Keratinocyte (primary cell): Measurements from ENCODE around the gene ITIH5. TPM values are rescaled to one million over a fixed set of nuclear protein-coding genes. Genes with fewer than 3 reads are reported as not detected.

ENCODE experiments used
- DNase-seq: peaks from one replicate; pipeline ENCODE4 v3.0.0-alpha.2; 2011; ENCODE audit warnings: low read depth, missing footprints, low spot score
- FAIRE-seq: peaks from 2 replicates; lab custom pipeline; 2011; peaks lifted over from hg19 to GRCh38; lab: Jason Lieb, UNC
- H2AFZ ChIP-seq: 2 replicates; pipeline ENCODE4 v1.6.0; 2012; ENCODE audit warnings: low read length, control low read depth, inconsistent platforms; ENCODE audit not compliant: control insufficient read depth
- H3K27ac ChIP-seq: 2 replicates; pipeline ENCODE4 v1.5.1; 2011; ENCODE audit warnings: low read length; ENCODE audit not compliant: control insufficient read depth, insufficient read depth
- H3K27me3 ChIP-seq: 3 replicates; pipeline ENCODE4 v1.6.0; 2011; ENCODE audit warnings: low read length; ENCODE audit not compliant: control insufficient read depth, insufficient read depth; ENCODE audit errors: extremely low read depth
- H3K36me3 ChIP-seq, 2 experiments: 2 replicates in 1 of 2; 3 replicates in 1 of 2; pipeline ENCODE4 v1.5.1; 2011; ENCODE audit warnings: low read length in 2 of 2, mild to moderate bottlenecking in 1 of 2; ENCODE audit not compliant: control insufficient read depth in 2 of 2, insufficient read depth in 2 of 2; ENCODE audit errors: extremely low read depth in 1 of 2
- H3K4me1 ChIP-seq: 3 replicates; pipeline ENCODE4 v1.5.1; 2011; ENCODE audit warnings: low read length; ENCODE audit not compliant: control insufficient read depth, insufficient read depth; ENCODE audit errors: extremely low read depth
- H3K4me2 ChIP-seq: 3 replicates; pipeline ENCODE4 v1.6.0; 2011; ENCODE audit warnings: low read depth, low read length; ENCODE audit not compliant: control insufficient read depth, insufficient read depth; ENCODE audit errors: extremely low read depth
- H3K4me3 ChIP-seq, 3 experiments: fragments of 200-600 bp in 1 of 3; sonication (generic) in 1 of 3; 2 replicates in 2 of 3; 3 replicates in 1 of 3; pipeline ENCODE4 v1.5.1; 2011 to 2016; ENCODE audit warnings: low read length in 3 of 3, mild to moderate bottlenecking in 3 of 3, control low read depth in 2 of 3, inconsistent platforms in 1 of 3, low read depth in 1 of 3, mixed read lengths in 1 of 3, mixed run types in 1 of 3, moderate library complexity in 1 of 3; ENCODE audit not compliant: control insufficient read depth in 2 of 3, insufficient read depth in 2 of 3; ENCODE audit errors: extremely low read depth in 1 of 3
- H3K79me2 ChIP-seq: 2 replicates; pipeline ENCODE4 v1.6.0; 2012; ENCODE audit warnings: low read length; ENCODE audit not compliant: control insufficient read depth, insufficient read depth
- H3K9ac ChIP-seq: 3 replicates; pipeline ENCODE4 v1.6.0; 2011; ENCODE audit warnings: low read length; ENCODE audit not compliant: control insufficient read depth, insufficient read depth; ENCODE audit errors: extremely low read depth
- H3K9me1 ChIP-seq: 3 replicates; pipeline ENCODE4 v1.6.0; 2011; ENCODE audit warnings: low read length; ENCODE audit not compliant: control insufficient read depth, insufficient read depth; ENCODE audit errors: extremely low read depth
- H3K9me3 ChIP-seq: 2 replicates; pipeline ENCODE4 v1.5.1; 2012; ENCODE audit warnings: low read depth, low read length; ENCODE audit not compliant: control insufficient read depth
- H4K20me1 ChIP-seq: 3 replicates; pipeline ENCODE4 v1.6.0; 2011; ENCODE audit warnings: low read length; ENCODE audit not compliant: control insufficient read depth, insufficient read depth; ENCODE audit errors: extremely low read depth
- EZH2 ChIP-seq: IDR thresholded peaks from one replicate; pipeline ENCODE4 v1.6.1; 2012; ENCODE audit warnings: inconsistent platforms, mild to moderate bottlenecking, low read length, moderate library complexity
- dilution Hi-C: fragments of 300-500 bp; cut with MboI; formaldehyde crosslinking; loops from one replicate; pipeline ENCODE4 v1.7.0; 2020; ENCODE audit warnings: low sequenced_read_pairs; ENCODE audit not compliant: extremely low pct_ligation_motif_present
- polyA plus RNA-seq, 5 experiments: library from polyadenylated mRNA; depleted of rRNA in 3 of 5; stranded (reverse) in 3 of 5; stranded (forward) in 1 of 5; unstranded in 1 of 5; fragments of >200 nt; gene quantifications; 1 replicate in 1 of 5; 2 replicates in 3 of 5; 3 replicates in 1 of 5; pipeline versions ENCODE4 v1.2.1 to v1.2.3, GENCODE V29; 2011 to 2012; ENCODE audit warnings: missing spikeins in 2 of 5, low read depth in 1 of 5, low replicate concordance in 1 of 5
- TF ChIP-seq, protein P1 (sequence below), 3 experiments: IDR thresholded peaks in 1 of 3; conservative IDR thresholded peaks in 1 of 3; optimal IDR thresholded peaks in 1 of 3; 2 replicates in 2 of 3; 3 replicates in 1 of 3; pipeline versions ENCODE3 to v1.5.1; 2011; ENCODE audit warnings: low read length in 3 of 3, mild to moderate bottlenecking in 3 of 3, moderate library complexity in 2 of 3, control low read depth in 1 of 3, inconsistent platforms in 1 of 3; ENCODE audit not compliant: insufficient read depth in 2 of 3; ENCODE audit errors: extremely low read depth in 1 of 3

Gene ITIH5
- polyA plus RNA-seq, 1 donor (not counting 4 experiments of a cell fraction or from before 2014, with no cell fraction given) = not detected

DNA sequence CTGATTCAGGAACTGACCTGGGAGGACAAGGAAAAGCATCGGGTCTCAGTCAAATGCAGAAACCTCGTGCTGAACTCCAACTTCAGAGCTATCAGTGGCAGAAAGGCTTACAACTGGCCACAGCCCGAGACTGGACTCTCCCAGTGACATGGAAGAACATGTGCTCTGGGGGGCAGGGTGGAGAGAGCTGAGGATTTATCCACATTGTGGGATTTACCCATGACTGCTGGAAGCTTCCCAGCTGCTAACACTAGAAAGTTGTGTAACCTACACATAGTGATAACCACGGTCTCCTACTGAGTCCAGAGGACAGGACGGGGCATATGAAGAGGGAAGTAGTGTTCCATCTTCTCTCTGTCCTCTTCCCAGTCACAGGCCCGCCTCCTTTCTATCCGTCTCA, 103.4 kb downstream of the ITIH5 start:
- no peak overlapping the region for H3K4me2 ChIP-seq
- H3K27ac ChIP-seq = no peak overlapping the region
- H3K9ac ChIP-seq = no peak overlapping the region
- H3K79me2 ChIP-seq = no peaks in the 10 kb centered on the region
- H3K27me3 ChIP-seq = peaks cover 12% of the 10 kb centered on the region
- FAIRE-seq (no peak), DNase-seq (no peak)
- H4K20me1 ChIP-seq = no peaks in the 10 kb centered on the region
- H3K4me3 ChIP-seq = no peak overlapping the region
- H3K9me3 ChIP-seq = no peaks in the 10 kb centered on the region
- TF ChIP-seq, protein P1, sequence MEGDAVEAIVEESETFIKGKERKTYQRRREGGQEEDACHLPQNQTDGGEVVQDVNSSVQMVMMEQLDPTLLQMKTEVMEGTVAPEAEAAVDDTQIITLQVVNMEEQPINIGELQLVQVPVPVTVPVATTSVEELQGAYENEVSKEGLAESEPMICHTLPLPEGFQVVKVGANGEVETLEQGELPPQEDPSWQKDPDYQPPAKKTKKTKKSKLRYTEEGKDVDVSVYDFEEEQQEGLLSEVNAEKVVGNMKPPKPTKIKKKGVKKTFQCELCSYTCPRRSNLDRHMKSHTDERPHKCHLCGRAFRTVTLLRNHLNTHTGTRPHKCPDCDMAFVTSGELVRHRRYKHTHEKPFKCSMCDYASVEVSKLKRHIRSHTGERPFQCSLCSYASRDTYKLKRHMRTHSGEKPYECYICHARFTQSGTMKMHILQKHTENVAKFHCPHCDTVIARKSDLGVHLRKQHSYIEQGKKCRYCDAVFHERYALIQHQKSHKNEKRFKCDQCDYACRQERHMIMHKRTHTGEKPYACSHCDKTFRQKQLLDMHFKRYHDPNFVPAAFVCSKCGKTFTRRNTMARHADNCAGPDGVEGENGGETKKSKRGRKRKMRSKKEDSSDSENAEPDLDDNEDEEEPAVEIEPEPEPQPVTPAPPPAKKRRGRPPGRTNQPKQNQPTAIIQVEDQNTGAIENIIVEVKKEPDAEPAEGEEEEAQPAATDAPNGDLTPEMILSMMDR (optimal IDR thresholded peaks at IDR 0.05 in 1 of 3, IDR thresholded peaks at IDR 0.05 in 1 of 3, conservative IDR thresholded peaks at IDR 0.05 in 1 of 3; ENCODE audit: extremely low read depth in 1 of 3, insufficient read depth in 2 of 3, low read length in 3 of 3) = no peak
- TF ChIP-seq EZH2 = no peak
- H3K9me1 ChIP-seq = no peaks in the 10 kb centered on the region
- H2AFZ ChIP-seq = no peak overlapping the region
- no peaks in the 10 kb centered on the region for H3K36me3 ChIP-seq
- no peaks in the 10 kb centered on the region for H3K4me1 ChIP-seq
- dilution Hi-C loops = no loop called here

DNA sequence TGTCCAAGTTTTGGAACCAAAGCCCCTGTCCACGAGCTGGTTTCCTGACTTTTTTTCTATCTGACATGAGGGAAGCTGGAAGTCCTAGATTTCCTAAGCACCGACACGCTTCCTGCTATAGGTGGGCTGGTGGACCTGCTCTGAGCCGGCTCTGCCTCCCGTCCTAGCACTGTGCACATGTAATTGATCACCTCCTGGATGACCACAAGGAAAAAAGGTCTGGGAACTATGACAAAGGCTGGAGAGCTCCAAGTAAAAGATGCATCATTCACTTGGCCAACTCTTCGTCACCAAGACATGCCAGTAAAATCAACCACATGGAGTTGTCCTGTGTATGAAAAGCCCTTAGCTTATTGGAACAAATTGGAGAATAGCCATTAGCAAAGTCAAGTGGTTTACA, 104.8 kb downstream of the ITIH5 start:
- Histone ChIP-seq H3K4me2 (no peak overlapping the region), H3K4me3 (no peak overlapping the region), H3K36me3 (no peaks in the 10 kb centered on the region), H2AFZ (no peak overlapping the region), H4K20me1 (no peaks in the 10 kb centered on the region), H3K4me1 (no peaks in the 10 kb centered on the region), H3K9me1 (no peaks in the 10 kb centered on the region), H3K79me2 (no peaks in the 10 kb centered on the region), H3K9me3 (no peaks in the 10 kb centered on the region), H3K27me3 (peaks cover 12% of the 10 kb centered on the region), H3K27ac (no peak overlapping the region), H3K9ac (no peak overlapping the region)
- TF ChIP-seq, protein P1 (optimal IDR thresholded peaks at IDR 0.05 in 1 of 3, IDR thresholded peaks at IDR 0.05 in 1 of 3, conservative IDR thresholded peaks at IDR 0.05 in 1 of 3; ENCODE audit: extremely low read depth in 1 of 3, insufficient read depth in 2 of 3, low read length in 3 of 3) = no peak
- no peak for TF ChIP-seq EZH2
- no peak for DNase-seq
- dilution Hi-C loops = no loop called here
- no peak for FAIRE-seq
